Adrenal gland (tissue), 5 donors: ENCODE results near the gene TMEM236.

Experiments
- CTCF ChIP-seq, 6 experiments: fragments of 450-650 bp in 4 of 6; fragments of 200-600 bp in 2 of 6; sonication (generic) in 1 of 6; IDR thresholded peaks; 1 replicate in 5 of 6; 2 replicates in 1 of 6; pipeline versions ENCODE4 v1.5.1 to v1.8.0; 2016 to 2021; ENCODE audit warnings: antibody characterized with exemption in 6 of 6, mild to moderate bottlenecking in 2 of 6, moderate library complexity in 1 of 6
- POLR2A ChIP-seq, 2 donors: fragments of 450-650 bp; IDR thresholded peaks; one replicate each; pipeline ENCODE4 v1.6.1; 2017; ENCODE audit warnings: antibody characterized with exemption in 2 of 2, mild to moderate bottlenecking in 2 of 2, moderate library complexity in 1 of 2
- donor health status: DM: no; HTN: no; CAD: no.

- TF ChIP-seq CTCF (IDR thresholded peaks at IDR 0.05) (no peak), POLR2A (IDR thresholded peaks at IDR 0.05) (no peak)
Measured at GRCh38 chr10:17716161-17716560, 35.8 kb upstream of the TMEM236 start.
